NCI-H748 (cell line): ENCODE data around the gene ANKRD44.

Experiments used
- DNase-seq: peaks from one replicate; lab custom pipeline; 2025; ENCODE audit not compliant: unreplicated experiment; lab: John Stamatoyannopoulos, UW

The ANKRD44 gene

GRCh38 chr2:197265036-197265435 lies 45.5 kb downstream of the ANKRD44 start:
- DNase-seq, result no peak

- DNase-seq, result no peak
These were observed 46.2 kb downstream of the ANKRD44 start for GRCh38 chr2:197264332-197264731.

GRCh38 chr2:197263077-197263476 lies 47.5 kb downstream of the ANKRD44 start:
- peak; percentile 27 for DNase-seq

- peak; percentile 38 for DNase-seq
These were observed 48.8 kb downstream of the ANKRD44 start for GRCh38 chr2:197261808-197262226.

GRCh38 chr2:197259470-197259999 lies 51.0 kb downstream of the ANKRD44 start:
- no peak for DNase-seq

DNA sequence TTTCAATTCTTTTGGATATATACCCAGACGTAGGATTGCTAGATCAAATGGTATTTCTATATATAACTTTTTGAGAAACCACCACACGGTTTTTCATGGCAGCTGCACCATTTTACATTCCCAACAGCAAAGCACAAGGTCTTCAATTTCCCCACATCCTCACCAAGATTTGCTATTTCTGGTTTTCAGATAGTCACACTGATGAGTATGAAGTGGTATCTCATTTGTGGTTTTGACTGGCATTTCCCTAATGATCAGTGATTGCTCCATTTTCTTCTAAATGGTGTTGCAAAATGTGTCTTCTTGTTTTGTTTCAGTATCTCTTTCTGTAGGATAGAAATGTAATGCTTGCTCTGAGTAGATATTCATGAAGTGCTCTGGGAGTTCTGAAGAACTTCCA lies 52.0 kb downstream of the ANKRD44 start:
- DNase-seq, result no peak

DNA sequence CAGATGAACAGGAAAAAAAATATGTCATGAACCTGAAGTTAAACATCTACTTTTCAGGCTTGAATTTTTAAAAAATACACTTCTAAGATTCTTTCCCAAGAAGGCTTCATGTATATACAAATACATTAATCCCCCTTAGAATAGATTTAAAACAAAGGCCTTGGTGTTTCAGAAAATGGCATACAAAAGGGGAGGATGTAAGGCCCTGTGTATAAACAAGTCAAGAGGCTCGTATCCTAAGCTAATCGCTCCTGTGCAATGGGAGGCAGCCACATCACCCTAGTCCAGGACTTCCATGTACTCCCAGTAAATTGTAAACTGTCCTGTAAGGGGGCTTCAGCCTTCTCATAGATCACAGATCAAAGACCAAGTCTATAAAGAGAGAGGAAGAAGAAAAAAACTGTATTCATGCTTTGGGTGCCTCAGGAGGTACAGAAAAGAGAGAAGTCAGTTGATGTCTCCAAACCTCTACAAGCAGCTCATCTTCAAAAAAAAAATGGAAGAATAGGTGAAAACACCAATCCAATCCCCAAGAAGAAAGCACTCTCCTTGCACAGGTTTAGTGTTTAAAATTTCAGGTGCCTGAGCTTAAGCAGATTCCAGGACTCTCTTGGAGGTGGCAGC lies 53.9 kb downstream of the ANKRD44 start:
- DNase-seq, result no peak

GRCh38 chr2:197256021-197256420 lies 54.6 kb downstream of the ANKRD44 start:
- no peak for DNase-seq

DNA sequence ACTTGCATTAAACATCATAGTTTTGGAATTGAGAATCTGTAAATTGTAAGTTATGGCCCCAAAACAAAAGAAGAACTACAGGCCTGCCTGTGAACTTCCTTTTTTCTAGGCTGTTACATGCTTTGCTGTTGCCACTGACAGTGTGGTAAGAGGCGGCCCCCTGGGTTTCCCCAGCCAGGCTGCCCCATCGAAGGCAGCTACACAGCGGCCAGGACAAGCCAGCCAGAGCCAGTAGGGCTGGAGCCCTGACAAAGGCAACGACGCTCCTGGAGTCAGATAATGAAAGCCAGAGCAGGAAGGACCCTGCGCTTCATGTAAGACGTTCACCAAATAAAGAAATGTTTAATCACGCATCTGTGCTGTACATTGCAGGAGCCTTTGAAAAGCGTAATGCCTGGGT lies 55.0 kb downstream of the ANKRD44 start:
- DNase-seq, result no peak

- no peak for DNase-seq
These were observed 55.6 kb downstream of the ANKRD44 start for GRCh38 chr2:197254776-197255530.

- DNase-seq, result no peak
These were observed 59.0 kb downstream of the ANKRD44 start for GRCh38 chr2:197251576-197251975.

DNA sequence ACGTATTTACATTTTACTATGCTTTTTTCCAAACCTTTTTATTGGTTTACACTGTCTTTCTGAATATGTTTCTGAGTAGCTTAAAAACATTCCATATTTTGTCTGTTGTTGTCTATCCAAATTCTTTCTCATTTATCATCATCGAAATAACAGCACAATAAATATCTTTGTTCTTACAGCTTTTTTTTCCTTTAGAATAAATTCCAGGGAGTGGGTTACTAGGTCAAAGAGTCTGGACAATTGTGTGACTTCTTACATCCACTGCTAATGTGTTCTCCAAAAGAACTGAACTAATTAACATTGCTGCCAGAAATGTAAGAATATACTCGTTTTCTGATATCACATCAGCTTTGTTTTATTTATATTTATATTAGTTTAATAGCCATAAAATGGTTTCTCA lies 59.4 kb downstream of the ANKRD44 start:
- DNase-seq, result no peak

DNA sequence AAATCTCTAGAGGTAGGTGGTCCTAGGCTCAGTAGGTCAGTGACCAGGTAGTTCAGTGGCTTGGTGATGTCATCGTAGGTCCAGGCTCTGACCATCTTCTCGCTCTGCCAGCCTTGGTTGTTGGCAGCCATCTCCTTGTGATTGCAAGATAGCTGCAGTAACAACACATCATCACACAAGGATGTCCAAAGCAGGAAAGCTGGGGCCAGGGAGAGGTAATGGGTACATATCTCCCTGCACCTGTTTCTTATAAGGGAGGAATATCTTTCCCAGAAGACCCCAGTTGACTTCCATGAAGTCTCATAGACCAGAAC lies 60.5 kb downstream of the ANKRD44 start:
- DNase-seq, result no peak

GRCh38 chr2:197249381-197250083 lies 61.0 kb downstream of the ANKRD44 start:
- DNase-seq, result no peak

DNA sequence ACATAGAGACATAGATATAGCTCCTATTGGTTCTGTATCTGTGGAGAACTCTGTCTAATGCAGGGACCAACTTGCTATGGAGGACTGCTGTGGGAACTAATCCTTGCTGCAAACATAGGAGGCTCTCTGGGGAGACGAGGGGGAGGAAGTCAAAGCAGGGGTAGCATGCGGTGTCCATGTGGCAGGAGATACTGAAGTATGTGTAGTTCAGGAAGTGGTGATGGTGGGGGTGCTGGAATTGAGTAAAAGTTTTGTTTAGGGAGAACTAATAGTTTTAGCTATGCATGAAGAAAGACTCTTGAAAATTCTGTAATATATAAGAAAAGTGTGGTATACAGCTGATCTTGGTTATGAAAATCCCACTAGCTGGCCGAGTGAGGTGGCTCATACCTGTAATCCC lies 62.0 kb downstream of the ANKRD44 start:
- no peak for DNase-seq

DNA sequence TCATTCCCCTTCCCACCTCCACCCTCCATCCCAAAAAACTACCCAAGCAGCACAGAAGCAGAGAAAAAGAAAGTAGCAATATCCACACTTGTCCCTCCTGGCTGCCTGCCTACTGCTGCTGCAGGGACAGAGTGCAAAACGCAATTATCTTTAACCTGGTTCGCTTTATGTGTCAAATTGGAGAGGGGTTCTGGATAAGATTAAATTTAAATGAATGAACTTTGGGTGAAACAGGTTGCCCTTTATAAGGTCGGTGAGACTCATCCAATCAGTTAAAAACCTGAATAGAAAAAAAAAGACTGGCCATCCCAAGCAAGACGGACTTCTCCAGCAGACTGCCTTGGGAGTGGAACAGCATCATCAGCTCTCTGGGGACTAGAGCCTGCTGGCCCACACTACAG lies 62.6 kb downstream of the ANKRD44 start:
- no peak for DNase-seq

GRCh38 chr2:197247083-197247482 lies 63.5 kb downstream of the ANKRD44 start:
- no peak for DNase-seq

DNA sequence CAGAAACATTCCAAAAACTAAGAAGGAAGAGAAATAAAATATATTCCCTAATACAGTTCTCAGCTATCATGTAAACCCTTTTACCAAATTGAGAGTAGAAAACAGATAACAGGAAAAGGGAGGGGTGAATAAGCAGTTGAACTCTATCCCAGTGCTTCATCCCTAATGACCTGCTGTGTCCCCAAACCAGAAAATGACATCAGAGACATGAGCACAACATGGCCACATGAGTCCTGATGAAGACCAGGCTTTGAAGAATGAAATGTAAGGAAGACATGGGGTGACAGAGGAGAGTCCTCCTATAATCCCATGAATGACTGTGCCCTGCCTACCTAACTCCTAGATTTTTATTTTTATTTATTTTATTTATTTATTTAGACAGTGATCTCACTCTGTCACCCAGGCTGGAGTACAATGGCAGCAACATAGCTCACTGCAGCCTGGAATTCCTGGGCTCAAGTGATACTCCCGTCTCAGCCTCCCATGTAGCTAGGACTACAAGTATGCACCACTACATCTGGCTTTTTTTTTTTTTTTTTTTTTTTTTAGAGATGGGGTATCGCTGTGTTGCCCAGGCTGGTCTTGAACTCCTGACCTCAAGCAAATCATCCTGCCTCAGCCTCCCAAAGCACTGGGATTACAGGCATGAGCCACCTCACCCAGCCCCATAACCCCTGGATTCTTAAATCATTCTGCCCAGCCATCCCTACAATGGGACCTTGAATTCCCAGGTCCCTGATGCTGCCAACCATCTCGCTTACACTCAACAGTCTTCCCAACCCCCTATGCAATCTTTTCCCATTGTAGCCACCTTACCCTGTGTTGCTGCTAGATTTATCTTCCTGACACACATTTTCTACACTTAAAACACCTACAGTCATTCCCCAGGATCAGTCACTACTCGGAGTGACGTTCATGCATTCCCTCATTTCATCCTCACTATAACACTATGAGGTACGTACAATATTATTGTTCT lies 64.5 kb downstream of the ANKRD44 start:
- DNase-seq, result no peak

- DNase-seq, result no peak
These were observed 66.2 kb downstream of the ANKRD44 start for GRCh38 chr2:197244349-197244748.

- DNase-seq, result no peak
These were observed 67.9 kb downstream of the ANKRD44 start for GRCh38 chr2:197242719-197243118.

- no peak for DNase-seq
These were observed 69.0 kb downstream of the ANKRD44 start for GRCh38 chr2:197241596-197241995.
